ENCODE results near the gene DAP3.
"Not testable (repeated sequence)": the region's sequence is repeated elsewhere in the genome, so short reads cannot be mapped to it uniquely, and the experiment has no call there.

Gene DAP3

DNA sequence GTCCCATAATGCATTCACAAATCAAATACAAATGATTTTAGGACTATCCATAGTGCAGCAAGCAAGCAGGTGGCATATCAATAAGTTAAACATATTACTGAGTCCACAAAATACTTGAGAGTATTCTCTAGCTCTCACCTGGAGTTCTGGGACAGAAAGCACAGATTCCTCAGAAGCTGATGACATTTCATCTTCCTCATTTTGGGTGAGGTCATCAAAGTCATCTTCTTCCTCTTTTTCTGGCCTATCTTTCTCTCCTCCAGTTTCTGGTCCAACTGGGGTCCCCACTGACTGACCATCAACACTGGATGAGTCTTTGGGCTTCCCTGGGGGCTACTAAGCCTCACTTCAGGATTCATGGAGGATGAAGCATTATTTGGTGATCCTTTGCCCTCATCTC, 39.2 kb upstream of the DAP3 start:
- TF ChIP-seq, protein P1, sequence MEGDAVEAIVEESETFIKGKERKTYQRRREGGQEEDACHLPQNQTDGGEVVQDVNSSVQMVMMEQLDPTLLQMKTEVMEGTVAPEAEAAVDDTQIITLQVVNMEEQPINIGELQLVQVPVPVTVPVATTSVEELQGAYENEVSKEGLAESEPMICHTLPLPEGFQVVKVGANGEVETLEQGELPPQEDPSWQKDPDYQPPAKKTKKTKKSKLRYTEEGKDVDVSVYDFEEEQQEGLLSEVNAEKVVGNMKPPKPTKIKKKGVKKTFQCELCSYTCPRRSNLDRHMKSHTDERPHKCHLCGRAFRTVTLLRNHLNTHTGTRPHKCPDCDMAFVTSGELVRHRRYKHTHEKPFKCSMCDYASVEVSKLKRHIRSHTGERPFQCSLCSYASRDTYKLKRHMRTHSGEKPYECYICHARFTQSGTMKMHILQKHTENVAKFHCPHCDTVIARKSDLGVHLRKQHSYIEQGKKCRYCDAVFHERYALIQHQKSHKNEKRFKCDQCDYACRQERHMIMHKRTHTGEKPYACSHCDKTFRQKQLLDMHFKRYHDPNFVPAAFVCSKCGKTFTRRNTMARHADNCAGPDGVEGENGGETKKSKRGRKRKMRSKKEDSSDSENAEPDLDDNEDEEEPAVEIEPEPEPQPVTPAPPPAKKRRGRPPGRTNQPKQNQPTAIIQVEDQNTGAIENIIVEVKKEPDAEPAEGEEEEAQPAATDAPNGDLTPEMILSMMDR (IDR thresholded peaks at IDR 0.05; ENCODE audit: low read depth, low read length): no peak
- DNase-seq (ENCODE audit: extremely low read depth, low read depth): no peak

DNA sequence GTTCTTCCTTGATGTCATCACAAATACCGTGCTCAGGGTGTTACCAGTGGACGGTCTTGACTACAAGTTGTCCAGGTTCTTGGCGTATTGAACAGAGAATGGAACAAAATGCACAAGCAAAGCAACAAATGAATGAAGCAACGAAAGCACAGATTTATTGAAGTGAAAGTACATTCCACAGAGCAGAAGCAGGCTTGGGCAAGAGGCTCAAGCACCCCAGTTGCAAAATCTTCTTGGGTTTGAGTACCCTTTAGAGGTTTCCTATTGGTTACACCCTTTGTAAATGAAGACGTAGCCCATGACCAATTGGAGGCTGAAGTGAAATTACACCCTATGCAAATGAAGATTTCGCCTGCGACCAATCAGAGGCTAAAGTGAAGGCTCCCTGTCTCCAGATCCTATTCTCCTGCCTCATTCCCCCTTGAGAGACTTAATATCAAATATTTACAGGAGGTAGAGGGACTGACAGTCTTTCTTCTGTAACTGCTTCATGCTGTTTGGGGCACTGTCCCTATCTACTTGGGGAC, 38.6 kb upstream of the DAP3 start:
- no peak for DNase-seq (ENCODE audit: extremely low read depth, low read depth)
- TF ChIP-seq, protein P1 (IDR thresholded peaks at IDR 0.05; ENCODE audit: low read depth, low read length): no peak

DNA sequence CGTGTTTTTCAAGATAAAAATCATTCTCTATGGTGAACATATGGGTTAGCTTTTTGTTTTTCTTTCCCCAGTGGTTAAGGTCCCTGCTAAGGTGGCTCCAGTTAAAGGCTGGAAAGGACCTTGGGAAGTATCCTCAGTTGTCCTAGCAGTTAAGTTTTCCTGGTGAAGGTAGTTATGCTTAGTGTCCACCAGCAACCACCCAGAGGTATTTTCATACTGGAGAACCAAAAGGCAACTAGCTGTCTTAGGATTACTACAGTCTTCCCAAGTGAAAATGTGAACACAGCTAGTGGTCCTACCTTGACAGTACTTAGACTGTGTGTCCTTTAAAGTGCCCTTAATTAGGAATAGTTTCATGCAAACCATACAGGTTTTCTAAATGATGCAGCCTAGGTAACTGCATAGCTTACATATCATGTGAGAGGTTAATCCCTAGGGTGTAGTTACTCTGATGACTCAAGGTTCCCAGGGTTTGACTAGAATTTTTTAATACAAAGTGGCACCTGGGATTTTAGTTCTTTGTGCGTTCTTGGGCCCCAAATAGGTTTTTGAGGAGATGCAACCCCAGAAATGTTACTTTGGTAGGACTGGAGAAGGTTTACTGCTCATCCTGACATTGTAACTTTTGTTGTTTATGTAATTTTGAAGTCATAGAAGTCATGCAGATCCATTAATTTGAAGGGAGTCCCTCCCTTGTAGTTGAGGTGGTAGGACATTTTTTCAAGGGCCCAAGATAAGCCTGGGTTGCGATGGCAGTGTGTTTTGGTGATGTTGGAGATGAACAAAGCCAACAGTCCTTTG, 36.8 kb upstream of the DAP3 start:
- TF ChIP-seq, protein P1 (IDR thresholded peaks at IDR 0.05; ENCODE audit: low read depth, low read length): no peak
- DNase-seq (ENCODE audit: extremely low read depth, low read depth): no peak

DNA sequence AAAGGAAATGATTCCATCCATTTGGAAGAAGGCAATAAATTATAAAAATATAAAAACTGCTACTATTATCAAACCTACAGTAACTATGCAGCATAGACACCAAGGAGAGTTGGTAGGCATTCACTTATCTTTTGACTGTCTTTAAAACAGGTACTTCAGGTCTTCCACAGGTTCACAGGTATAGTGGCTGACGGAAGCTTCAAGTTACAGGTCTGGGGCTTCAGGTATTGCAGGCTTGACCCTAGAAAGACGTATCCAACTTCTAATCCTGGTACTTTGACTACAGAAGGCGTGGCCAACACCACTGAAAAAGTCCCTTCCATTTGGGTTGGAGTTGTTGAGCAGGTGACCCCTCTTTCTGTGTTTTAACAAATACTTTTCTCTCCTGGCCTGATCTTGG, 35.9 kb upstream of the DAP3 start:
- TF ChIP-seq, protein P1 (IDR thresholded peaks at IDR 0.05; ENCODE audit: low read depth, low read length): no peak
- no peak for DNase-seq (ENCODE audit: extremely low read depth, low read depth)

DNA sequence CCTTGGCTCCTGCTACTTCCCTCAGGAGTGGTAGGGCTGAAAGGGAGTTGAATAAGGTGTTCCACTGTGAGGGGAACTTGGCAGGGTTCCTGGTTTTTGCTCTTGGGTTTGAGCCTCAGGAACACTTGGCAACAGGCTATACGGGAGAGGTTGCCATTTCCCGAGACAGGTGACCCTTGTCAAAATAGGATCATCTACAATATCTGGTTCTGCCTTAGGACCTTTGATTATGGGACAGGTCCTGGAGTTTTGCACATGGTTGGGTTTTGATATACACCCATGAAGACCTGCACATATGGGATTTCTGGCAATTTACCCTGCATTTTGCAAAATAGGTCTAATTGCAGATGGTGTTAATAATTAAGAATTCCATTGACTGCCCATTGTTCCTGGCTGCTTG, 31.4 kb upstream of the DAP3 start:
- DNase-seq (ENCODE audit: extremely low read depth, low read depth): no peak
- TF ChIP-seq, protein P1 (IDR thresholded peaks at IDR 0.05; ENCODE audit: low read depth, low read length): no peak

DNA sequence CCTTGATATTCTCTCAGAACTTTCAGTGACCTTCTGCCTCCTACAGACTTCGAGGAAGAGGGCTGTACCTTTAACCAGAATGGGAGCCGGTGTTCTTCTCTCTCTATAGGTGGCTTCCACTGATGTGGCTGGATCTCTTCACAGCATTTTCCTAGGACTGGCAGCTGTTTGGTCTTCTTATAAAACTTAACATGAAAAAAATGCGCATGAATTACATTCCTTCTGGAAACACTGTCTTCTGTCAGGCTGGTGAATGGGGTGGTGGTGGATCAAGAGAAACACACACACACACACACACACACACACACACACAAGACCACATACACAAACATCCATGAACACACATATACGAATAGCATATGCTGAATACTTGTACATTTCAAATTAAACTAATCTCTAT, 27.7 kb upstream of the DAP3 start:
- DNase-seq (ENCODE audit: extremely low read depth, low read depth): not testable (repeated sequence)

DNA sequence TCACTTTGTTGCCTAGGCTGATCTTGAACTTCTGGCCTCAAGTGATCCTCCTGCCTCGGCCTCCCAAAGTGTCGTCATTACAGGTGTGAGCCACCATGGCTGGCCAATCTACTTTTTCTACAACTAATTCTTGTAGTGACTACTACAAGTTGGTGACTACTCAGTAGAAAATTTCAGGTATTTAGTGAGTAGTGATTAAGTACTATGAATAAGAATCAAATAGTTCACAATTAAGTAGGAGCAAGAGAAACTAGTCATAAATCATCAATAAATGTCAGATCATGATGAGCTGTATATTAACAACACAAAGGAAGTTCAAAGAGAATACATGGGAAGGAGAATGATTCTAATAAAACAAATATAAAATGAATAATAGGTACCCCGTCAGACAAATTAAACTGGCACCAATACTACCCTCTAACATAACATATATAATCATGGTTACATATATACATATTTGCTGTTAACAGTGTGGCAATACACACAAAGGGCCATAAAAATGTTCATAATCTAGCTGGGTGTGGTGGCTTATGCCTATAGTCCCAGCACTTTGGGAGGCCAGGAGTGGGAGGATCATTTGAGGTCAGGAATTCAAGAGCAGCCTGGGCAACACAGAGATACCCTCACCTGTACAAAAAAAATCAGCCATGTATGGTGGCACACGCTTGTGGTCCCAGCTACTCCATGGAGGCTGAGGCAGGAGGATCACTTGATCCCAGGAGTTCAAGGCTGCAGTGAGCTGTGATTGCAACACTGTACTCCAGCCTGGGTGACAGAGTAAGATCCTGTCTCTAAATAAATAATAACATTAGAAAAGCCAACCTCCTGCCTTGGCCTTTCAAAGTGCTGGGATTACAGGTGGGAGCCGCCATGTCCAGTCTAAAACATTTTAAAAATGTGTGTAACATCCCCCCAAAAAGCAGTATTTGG, 19.4 kb upstream of the DAP3 start:
- no peak for DNase-seq (ENCODE audit: extremely low read depth, low read depth)
- TF ChIP-seq, protein P1 (IDR thresholded peaks at IDR 0.05; ENCODE audit: low read depth, low read length): no peak
